WERI-Rb-1 (cell line): ENCODE data around the gene CD96.
A peak's percentile ranks its signal among the peaks of the same experiment; 100 is the strongest.

Source experiments
- DNase-seq: peaks from one replicate; pipeline ENCODE4 v3.0.0-alpha.2; 2020
- H3K27ac ChIP-seq: fragments of 250-450 bp; sonication (Bioruptor Pico); 2 replicates; pipeline ENCODE4 v1.5.1; 2020; ENCODE audit warnings: mild to moderate bottlenecking, moderate library complexity
- H3K27me3 ChIP-seq: fragments of 250-450 bp; sonication (Bioruptor Pico); 2 replicates; pipeline ENCODE4 v1.5.1; 2021; ENCODE audit warnings: mild to moderate bottlenecking, low read depth, moderate library complexity; ENCODE audit not compliant: insufficient read depth, severe bottlenecking
- H3K36me3 ChIP-seq: fragments of 250-450 bp; sonication (Bioruptor Pico); 2 replicates; pipeline ENCODE4 v1.5.1; 2020; ENCODE audit warnings: mild to moderate bottlenecking, moderate library complexity
- H3K4me3 ChIP-seq: 2 replicates; pipeline ENCODE4 v1.5.1; 2011; ENCODE audit warnings: low read depth, mild to moderate bottlenecking, control low read depth, low read length
- H3K9me3 ChIP-seq: fragments of 250-450 bp; sonication (Bioruptor Pico); 2 replicates; pipeline ENCODE4 v1.5.1; 2021; ENCODE audit warnings: mild to moderate bottlenecking, moderate library complexity; ENCODE audit not compliant: severe bottlenecking
- CTCF ChIP-seq: IDR thresholded peaks from 2 replicates; pipeline ENCODE4 v1.5.1; 2011; ENCODE audit warnings: low read depth, mild to moderate bottlenecking, control low read depth, inconsistent platforms, low read length

Gene CD96

GRCh38 chr3:111534701-111535100 lies 7.3 kb upstream of the CD96 start:
- Histone ChIP-seq H3K27ac (no peak overlapping the region), H3K9me3 (peaks cover 5% of the 10 kb centered on the region), H3K4me3 (no peak overlapping the region), H3K27me3 (no peaks in the 10 kb centered on the region), H3K36me3 (no peaks in the 10 kb centered on the region)
- no peak for DNase-seq
- TF ChIP-seq CTCF, result no peak

- no peak for TF ChIP-seq CTCF
Measured at GRCh38 chr3:111538111-111538510, 3.9 kb upstream of the CD96 start.

GRCh38 chr3:111538681-111539083 lies 3.3 kb upstream of the CD96 start:
- Histone ChIP-seq H3K36me3 (no peaks in the 10 kb centered on the region), H3K27me3 (no peaks in the 10 kb centered on the region), H3K4me3 (no peak overlapping the region), H3K27ac (no peak overlapping the region), H3K9me3 (no peaks in the 10 kb centered on the region)
- TF ChIP-seq CTCF, result no peak
- DNase-seq, result no peak

More at GRCh38 chr3:111538111-111538510, 3.9 kb upstream of the CD96 start:
- no peak overlapping the region for H3K27ac ChIP-seq
- H3K9me3 ChIP-seq, result no peaks in the 10 kb centered on the region
- no peak overlapping the region for H3K4me3 ChIP-seq
- DNase-seq, result no peak
- no peaks in the 10 kb centered on the region for H3K27me3 ChIP-seq
- H3K36me3 ChIP-seq, result no peaks in the 10 kb centered on the region

- TF ChIP-seq CTCF, result peak; percentile 89
- H3K27ac ChIP-seq, result no peak overlapping the region
- no peaks in the 10 kb centered on the region for H3K27me3 ChIP-seq
- no peak overlapping the region for H3K4me3 ChIP-seq
- peak; percentile 84 for DNase-seq
- H3K9me3 ChIP-seq, result no peaks in the 10 kb centered on the region
- H3K36me3 ChIP-seq, result no peaks in the 10 kb centered on the region
Measured at GRCh38 chr3:111539351-111540331, 2.4 kb upstream of the CD96 start.

- DNase-seq, result no peak
- Histone ChIP-seq H3K9me3 (no peaks in the 10 kb centered on the region), H3K27me3 (no peaks in the 10 kb centered on the region), H3K27ac (no peak overlapping the region), H3K4me3 (no peak overlapping the region), H3K36me3 (no peaks in the 10 kb centered on the region)
- TF ChIP-seq CTCF, result no peak
Measured at GRCh38 chr3:111541391-111541790, 606 bp upstream of the CD96 start.
